Colonic mucosa (tissue), 4 donors: Measurements from ENCODE around the gene TEX22. TPM values are rescaled to one million over a fixed set of nuclear protein-coding genes. Genes with fewer than 3 reads are reported as not detected.

Experiments used
- DNase-seq: peaks from one replicate; pipeline ENCODE4 v3.0.0-alpha.2; 2020
- H3K27ac ChIP-seq: fragments of 200-600 bp; one replicate; pipeline ENCODE4 v1.8.0; 2021
- H3K27me3 ChIP-seq: fragments of 200-600 bp; one replicate; pipeline ENCODE4 v1.8.0; 2021
- H3K36me3 ChIP-seq: fragments of 200-600 bp; one replicate; pipeline ENCODE4 v1.8.0; 2021
- H3K4me1 ChIP-seq: fragments of 200-600 bp; one replicate; pipeline ENCODE4 v1.8.0; 2021; ENCODE audit warnings: mild to moderate bottlenecking
- H3K4me3 ChIP-seq: fragments of 200-600 bp; one replicate; pipeline ENCODE4 v1.8.0; 2021
- H3K9ac ChIP-seq, 2 donors: one replicate each; pipeline ENCODE4 v1.7.0; 2013; ENCODE audit warnings: control low read depth in 2 of 2, low read depth in 2 of 2, low read length in 2 of 2
- H3K9me3 ChIP-seq: fragments of 200-600 bp; one replicate; pipeline ENCODE4 v1.8.0; 2021
- CTCF ChIP-seq: fragments of 200-600 bp; IDR thresholded peaks from one replicate; pipeline ENCODE4 v1.8.0; 2022; ENCODE audit warnings: antibody characterized with exemption, mild to moderate bottlenecking
- intact Hi-C: fragments of 100-400 bp; cut with DNase I; formaldehyde crosslinking; loops from one replicate; pipeline ENCODE4 v1.14.1; 2022
- total RNA-seq, 2 donors: library from RNA; stranded (reverse); fragmentation: NEBNext Ultra II Directional in 1 of 2; extraction: Animal tissue kit (Norgen Biotek cat#: 25700) in 1 of 2; gene quantifications; one replicate each; pipeline ENCODE4 v1.2.1, GENCODE V29; 2021
- donor health status: healthy.
- donor health status: DM: no; HTN: no; CAD: no.
- donor health status: DM: no; HTN: no; CAD: no.

Gene TEX22
- total RNA-seq, 2 donors from 2014 or later = 1.4 to 2.4 TPM

DNA sequence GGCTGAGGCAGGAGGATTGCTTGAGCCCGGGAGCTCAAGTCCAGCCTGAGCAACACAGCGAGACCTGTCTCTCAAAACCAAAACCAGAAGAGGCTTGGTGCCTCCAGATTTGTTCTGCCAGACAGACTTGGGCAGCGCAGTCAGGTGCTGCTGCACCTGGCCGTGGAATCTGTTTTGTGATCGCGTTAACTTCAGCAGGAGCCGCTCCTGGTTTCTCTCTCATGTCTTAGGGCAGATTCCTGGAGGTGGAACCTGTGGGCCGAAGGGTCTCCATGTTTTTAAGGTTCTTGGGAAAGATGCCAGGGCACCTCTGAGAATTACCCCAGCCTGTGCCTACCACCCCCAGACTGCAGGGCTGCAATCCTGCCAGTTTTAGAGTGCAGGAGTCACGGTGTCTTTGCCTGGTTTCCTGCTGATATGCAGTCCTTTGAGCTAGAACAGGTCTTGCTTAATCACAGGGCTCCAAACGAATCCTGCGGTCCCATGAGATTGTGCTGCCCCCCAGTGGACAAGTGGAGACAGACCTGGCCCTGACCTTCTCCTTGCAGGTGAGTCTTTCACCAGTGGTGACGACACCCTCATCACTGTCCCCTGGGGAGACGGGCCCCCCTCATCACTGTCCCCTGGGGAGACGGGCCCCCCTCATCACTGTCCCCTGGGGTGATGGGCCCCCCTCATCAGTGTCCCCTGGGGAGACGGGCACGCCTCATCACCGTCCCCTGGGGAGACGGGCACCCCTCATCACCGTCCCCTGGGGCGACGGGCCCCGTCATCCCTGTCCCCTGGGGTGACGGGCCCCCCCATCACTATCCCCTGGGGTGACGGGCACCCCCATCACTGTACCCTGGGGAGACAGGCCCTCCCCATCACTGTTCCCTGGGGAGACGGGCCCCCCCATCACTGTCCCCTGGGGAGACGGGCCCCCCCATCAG, 46.2 kb upstream of the TEX22 start:
- no peaks in the 10 kb centered on the region for H3K36me3 ChIP-seq
- TF ChIP-seq CTCF = peak; percentile 71
- H3K9ac ChIP-seq = no peak overlapping the region
- H3K4me1 ChIP-seq = no peaks in the 10 kb centered on the region
- intact Hi-C loops = loop anchor here (2.0 to 10.0 kb wide), 2 partner anchors 67 to 149 kb away; no protein-coding TSS in a partner anchor
- H3K4me3 ChIP-seq = no peak overlapping the region
- H3K27ac ChIP-seq = no peak overlapping the region
- no peaks in the 10 kb centered on the region for H3K27me3 ChIP-seq
- peak; percentile 90 for DNase-seq
- H3K9me3 ChIP-seq = no peaks in the 10 kb centered on the region

GRCh38 chr14:105353136-105353535, 45.2 kb upstream of the TEX22 start:
- intact Hi-C loops = loop anchor here (2.0 to 10.0 kb wide), 2 partner anchors 68 to 150 kb away; no protein-coding TSS in a partner anchor
- no peaks in the 10 kb centered on the region for H3K36me3 ChIP-seq
- TF ChIP-seq CTCF = no peak

GRCh38 chr14:105354541-105354940, 43.8 kb upstream of the TEX22 start:
- no peaks in the 10 kb centered on the region for H3K36me3 ChIP-seq
- no peaks in the 10 kb centered on the region for H3K27me3 ChIP-seq
- H3K4me3 ChIP-seq = no peak overlapping the region
- no peak overlapping the region for H3K27ac ChIP-seq
- H3K9ac ChIP-seq = no peak overlapping the region
- no peaks in the 10 kb centered on the region for H3K4me1 ChIP-seq
- no peaks in the 10 kb centered on the region for H3K9me3 ChIP-seq
- intact Hi-C loops = loop anchor here (10.0 kb wide), 1 partner anchor 70 kb away; no protein-coding TSS in a partner anchor
- no peak for DNase-seq
- TF ChIP-seq CTCF = no peak

More at GRCh38 chr14:105353136-105353535, 45.2 kb upstream of the TEX22 start:
- no peaks in the 10 kb centered on the region for H3K4me1 ChIP-seq
- DNase-seq = no peak
- H3K27ac ChIP-seq = no peak overlapping the region
- no peaks in the 10 kb centered on the region for H3K9me3 ChIP-seq
- H3K9ac ChIP-seq = no peak overlapping the region
- no peak overlapping the region for H3K4me3 ChIP-seq
- no peaks in the 10 kb centered on the region for H3K27me3 ChIP-seq

GRCh38 chr14:105355049-105355575, 43.2 kb upstream of the TEX22 start:
- Histone ChIP-seq H3K9ac (no peak overlapping the region), H3K4me1 (no peaks in the 10 kb centered on the region), H3K36me3 (no peaks in the 10 kb centered on the region), H3K27ac (no peak overlapping the region), H3K9me3 (no peaks in the 10 kb centered on the region), H3K27me3 (no peaks in the 10 kb centered on the region), H3K4me3 (no peak overlapping the region)
- DNase-seq = no peak
- TF ChIP-seq CTCF = no peak
- intact Hi-C loops = loop anchor here (10.0 kb wide), 1 partner anchor 70 kb away; no protein-coding TSS in a partner anchor

- intact Hi-C loops = loop anchor here (10.0 kb wide), 1 partner anchor 71 kb away; no protein-coding TSS in a partner anchor
- Histone ChIP-seq H3K9ac (no peak overlapping the region), H3K9me3 (no peaks in the 10 kb centered on the region), H3K27me3 (no peaks in the 10 kb centered on the region), H3K27ac (no peak overlapping the region), H3K36me3 (no peaks in the 10 kb centered on the region), H3K4me1 (no peaks in the 10 kb centered on the region), H3K4me3 (no peak overlapping the region)
- DNase-seq = no peak
- TF ChIP-seq CTCF = no peak
Measured at GRCh38 chr14:105355850-105356604, 42.3 kb upstream of the TEX22 start.
